DMS79 treated with DMSO at 0.1 percent for 48 hours (cell line): ENCODE data around the gene HKDC1.

ENCODE experiments used
- DNase-seq: peaks from one replicate; lab custom pipeline; 2025; lab: John Stamatoyannopoulos, UW

Gene HKDC1

DNA sequence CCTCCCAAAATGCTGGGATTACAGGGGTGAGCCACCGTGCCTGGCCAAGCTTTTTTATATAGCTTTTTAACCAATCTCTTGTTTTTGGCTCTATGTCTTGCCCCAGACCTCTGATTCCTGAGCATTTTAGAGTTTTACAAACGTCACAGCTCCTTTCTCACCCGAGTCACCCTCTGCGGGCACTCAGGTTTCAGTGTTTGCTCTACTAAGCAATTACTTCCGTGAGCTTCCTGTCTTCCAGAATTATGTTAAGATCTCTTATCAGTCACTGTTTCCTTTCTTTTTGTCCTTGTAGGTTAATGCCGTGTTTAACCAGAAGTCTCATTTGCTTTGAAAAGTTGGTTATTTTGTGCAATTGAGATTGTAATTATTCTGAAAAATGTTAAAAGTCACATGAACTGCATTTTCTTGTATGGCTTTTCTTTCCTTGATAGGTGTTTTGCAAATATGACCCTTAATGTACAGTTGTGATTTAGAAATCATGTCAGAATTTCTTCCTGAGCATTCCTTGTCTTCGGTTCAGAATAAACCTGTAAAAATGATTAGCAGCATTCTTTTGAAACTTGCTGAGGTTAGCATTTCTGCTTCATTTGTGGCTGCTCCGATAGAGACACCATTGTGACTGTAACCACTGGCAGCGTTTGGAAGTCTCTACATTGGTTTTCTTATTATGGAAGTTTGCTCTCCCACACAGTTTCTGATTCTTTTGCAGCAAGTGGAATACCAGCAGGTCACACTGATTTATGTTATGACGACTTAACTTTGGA lies 4.5 kb upstream of the HKDC1 start:
- DNase-seq: peak; percentile 7

DNA sequence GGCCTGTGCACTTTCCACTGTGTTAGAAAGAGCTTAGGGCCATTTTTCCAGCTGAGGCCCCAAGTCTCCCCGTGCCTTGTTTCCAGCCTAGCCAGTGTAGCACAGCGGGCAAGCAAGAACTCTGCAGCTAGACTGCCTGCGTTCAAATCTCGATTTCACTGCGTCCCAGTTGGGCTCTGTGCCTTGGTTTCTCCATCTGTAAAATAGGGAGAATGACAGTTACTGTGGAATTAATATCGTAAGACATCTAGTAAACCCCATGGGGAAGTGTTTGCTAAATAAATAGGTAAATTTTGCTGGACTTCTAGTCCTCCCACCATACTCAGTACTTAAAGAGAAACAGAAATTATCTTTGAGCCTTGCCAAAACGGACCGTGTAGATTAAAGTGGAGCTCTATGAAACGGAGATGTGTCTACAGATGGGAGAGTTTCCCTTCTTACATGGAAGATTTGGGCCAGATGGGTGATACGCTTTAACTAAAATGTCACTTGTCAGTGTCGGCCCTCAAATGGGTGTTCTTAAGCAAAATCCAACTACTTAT lies 3.5 kb upstream of the HKDC1 start:
- DNase-seq: no peak

GRCh38 chr10:69217119-69217754 lies 2.9 kb upstream of the HKDC1 start:
- DNase-seq: no peak

GRCh38 chr10:69218831-69219230 lies 1.3 kb upstream of the HKDC1 start:
- DNase-seq: no peak

DNA sequence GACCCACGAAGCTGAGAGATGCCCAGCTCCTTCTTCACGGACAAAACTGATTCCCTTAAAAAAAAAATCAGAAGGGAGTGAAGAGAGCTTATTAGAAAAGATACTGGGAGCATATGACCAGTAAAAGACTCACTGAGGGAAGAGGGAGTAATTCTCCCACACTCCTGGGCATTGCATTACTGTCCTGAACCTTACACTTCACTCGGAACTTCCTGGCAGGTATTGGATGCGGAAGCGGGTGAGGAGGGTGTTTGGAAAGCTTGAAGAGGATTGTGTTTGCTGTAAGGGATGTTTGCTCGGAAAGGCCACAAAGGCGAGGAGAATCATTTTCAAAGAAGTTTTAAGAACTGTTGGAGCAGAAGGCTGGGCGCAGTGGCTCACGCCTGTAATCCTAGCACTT lies 375 bp downstream of the HKDC1 start:
- DNase-seq: no peak

DNA sequence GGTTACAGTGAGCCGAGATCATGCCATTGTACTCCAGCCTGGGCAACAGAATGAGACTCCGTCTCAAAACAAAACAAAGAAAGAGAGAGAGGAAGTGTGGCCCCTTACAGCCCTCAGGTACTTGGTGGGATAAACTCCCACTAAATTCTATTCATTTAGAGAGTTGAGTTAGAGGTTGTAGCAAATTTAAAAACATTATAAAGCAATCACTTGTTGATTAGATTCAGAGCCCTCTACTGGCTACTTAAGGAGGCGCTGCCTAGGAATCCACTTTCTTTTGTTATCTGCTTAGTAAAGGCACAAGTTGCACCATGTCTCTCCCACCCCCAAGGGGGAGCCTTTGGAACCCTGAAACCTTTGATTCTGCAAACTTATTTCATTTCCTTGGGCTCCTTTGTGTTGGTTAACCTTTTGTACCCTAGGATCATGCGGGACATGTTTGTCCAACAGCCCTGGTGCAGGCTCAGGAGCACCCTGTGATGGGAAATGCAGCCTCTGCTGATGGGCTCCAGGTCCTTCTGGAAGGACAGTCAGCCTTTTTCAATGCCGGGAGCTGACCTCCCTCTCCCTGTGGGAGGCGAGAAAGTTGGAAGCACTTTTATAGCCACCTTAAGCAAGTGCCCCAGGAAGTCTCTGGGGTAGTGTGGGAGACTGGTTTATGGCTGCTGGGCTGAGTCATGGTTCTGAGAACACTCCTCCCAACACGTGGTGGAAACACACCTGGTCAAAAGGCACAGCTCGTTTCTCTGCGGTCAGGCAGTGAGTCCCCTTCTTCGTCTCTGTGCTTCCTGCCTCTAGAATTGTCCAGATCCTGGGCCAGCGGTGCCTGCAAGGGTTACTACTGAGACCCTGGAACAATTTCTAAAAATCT lies 2.3 kb downstream of the HKDC1 start:
- no peak for DNase-seq

- no peak for DNase-seq
Observed at GRCh38 chr10:69223028-69223342, 2.9 kb downstream of the HKDC1 start.

DNA sequence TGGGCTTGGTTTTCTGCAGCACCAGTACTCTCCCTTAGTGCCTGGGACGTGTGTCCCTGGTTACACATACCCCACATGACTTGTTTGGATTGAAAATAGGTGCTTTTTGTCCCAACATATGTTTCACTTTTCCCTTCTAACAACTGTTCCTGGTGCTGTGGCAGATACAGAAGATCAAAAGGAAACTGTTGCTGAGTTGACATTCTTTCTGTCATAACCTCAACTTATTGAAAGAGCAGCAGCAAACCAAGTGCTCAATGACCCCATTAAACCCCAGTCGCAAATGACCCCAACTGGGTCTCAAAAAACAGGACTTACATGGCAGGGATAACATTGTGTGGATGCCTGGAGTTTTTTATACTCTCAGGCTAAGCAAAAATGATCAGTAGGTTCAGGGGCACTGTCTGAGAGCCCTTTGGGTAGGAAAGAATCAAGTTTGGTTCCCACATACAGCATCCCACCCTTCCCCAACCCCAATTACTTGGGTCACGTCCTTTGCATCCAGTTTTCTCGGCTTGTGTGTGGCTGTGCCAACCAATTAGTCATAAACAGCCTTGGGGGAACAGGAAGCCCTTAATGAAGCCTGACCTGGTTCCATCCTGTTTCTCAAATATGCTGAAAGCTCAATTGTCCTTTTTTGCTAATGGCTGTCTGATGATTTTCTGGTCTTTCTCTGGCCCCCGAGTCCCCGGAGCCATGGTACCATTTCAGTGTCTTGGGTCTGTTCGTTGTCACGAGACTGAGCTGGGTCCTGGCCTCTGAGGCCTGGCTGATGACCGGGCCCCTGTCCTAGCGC lies 4.9 kb downstream of the HKDC1 start:
- no peak for DNase-seq

DNA sequence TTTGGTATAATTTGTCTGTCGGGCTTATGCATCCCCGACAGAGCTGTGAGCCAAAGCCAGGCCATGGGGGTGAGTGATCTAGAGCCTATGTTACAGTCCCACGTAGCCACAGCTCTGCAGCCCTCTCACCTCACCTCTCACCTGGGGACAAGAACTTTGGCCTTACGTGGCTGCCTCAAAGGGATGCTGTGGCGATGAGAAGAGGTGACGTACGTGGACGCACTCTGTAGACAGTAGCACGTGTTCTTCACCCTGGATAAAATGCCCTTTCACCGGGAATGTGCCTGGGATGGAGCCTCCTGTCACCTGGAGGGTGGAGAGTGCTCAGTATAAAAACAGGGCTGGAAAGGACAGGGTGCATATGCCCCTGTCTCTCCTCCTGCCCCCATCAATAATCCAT lies 5.5 kb downstream of the HKDC1 start:
- DNase-seq: no peak

DNA sequence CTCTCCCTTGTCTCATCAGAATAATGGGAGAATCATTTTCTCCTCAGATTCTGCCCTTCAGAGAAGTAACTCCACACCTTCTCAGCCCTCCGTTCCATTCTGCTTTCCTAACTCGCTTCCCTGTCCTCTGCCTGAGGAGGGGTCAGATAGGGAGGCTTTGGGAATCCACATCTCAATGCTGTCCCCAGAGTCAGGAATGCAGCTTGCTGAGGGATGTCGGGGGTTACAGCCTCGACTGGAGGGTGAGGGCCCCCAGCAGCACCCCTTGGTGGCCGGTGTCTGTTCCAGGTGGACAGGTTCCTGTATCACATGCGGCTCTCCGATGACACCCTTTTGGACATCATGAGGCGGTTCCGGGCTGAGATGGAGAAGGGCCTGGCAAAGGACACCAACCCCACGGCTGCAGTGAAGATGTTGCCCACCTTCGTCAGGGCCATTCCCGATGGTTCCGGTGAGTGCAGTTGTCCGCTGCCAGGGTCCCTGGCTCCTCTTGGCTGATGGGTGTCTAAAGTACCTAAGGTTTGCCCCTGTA lies 6.9 kb downstream of the HKDC1 start:
- no peak for DNase-seq

GRCh38 chr10:69228151-69228550 lies 8.0 kb downstream of the HKDC1 start:
- DNase-seq: no peak

DNA sequence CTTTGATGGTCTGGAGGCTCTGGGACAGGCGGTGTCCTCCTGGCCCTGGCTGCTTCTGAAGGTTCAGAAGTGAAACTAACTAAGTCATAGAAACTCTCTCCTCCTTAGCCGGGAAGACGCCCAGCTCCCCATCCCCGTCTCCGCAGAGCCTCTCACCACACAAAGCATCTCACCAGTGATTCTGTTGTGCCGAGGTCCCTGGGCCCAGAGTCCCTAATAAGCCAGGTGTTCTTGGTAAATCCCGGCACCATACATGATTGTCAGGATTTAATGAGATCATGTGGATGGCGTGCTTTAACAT lies 9.4 kb downstream of the HKDC1 start:
- DNase-seq: no peak

- DNase-seq: no peak
Observed at GRCh38 chr10:69230128-69230527, 10.0 kb downstream of the HKDC1 start.

- no peak for DNase-seq
Observed at GRCh38 chr10:69232252-69232651, 12.1 kb downstream of the HKDC1 start.

GRCh38 chr10:69232736-69233480 lies 12.8 kb downstream of the HKDC1 start:
- DNase-seq: no peak

- no peak for DNase-seq
Observed at GRCh38 chr10:69234447-69234846, 14.3 kb downstream of the HKDC1 start.

GRCh38 chr10:69237528-69238159 lies 17.5 kb downstream of the HKDC1 start:
- peak; percentile 14 for DNase-seq

DNA sequence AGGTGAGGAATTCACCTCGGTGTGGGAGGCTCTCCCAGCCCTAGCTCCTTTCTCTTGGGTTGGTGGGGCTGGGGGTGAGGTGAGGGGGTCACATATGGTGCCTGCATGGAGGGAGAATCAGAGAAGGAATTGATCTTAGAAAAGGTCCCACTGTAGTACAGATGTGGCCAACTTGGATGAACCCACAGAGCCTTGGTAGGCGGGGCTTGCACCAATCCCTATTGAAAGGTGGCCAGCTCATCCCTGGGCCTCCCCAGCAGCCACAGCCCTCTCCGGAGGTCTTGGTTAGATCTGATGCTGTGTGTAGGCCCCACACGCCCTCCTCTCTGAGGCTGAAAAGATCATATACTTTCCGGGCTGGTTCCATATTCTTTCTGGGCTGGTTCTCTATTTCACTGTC lies 19.0 kb downstream of the HKDC1 start:
- no peak for DNase-seq

DNA sequence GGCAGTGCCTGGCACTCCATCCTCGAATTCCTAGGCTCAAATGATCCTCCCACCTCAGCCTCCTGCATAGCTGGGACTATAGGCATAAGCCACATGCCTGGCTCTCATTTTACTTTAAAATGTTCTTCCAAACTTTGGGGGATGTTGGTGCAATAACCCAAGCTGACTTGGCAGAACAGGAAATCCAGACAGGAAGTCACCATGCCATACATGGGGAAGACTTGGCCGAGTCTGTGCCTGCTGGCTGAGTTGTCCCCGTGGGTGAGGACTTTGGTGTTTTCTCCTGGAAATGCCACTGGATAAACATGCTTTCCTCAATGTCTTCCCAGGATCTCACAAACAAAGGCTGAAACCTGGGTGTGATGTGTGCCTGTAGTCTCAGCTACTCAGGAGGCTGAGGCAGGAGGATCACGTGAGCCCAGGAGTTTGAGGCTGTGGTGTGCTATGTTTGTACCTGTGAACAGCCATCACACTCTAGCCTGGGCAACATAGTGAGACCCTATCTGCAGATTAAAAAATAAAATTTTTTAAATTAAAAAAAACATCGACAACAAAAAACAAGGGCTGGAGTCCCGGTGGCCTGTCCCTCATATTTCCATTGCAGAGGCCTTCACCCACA lies 19.8 kb downstream of the HKDC1 start:
- DNase-seq: no peak

- no peak for DNase-seq
Observed at GRCh38 chr10:69240455-69240854, 20.3 kb downstream of the HKDC1 start.
